ENCODE measurements around the gene NUP210.
A peak's percentile ranks its signal among the peaks of the same experiment; 100 is the strongest.

Gene NUP210

GRCh38 chr3:13348661-13349396, 71.3 kb downstream of the NUP210 start:
- no peak for DNase-seq (ENCODE audit: low read depth)

- DNase-seq (ENCODE audit: low read depth): no peak
Measured at GRCh38 chr3:13348100-13348499, 72.0 kb downstream of the NUP210 start.

- DNase-seq (ENCODE audit: low read depth): peak; percentile 4
Measured at GRCh38 chr3:13347390-13347950, 72.7 kb downstream of the NUP210 start.

GRCh38 chr3:13346481-13347389, 73.4 kb downstream of the NUP210 start:
- DNase-seq (ENCODE audit: low read depth): no peak

- no peak for DNase-seq (ENCODE audit: low read depth)
Measured at GRCh38 chr3:13345772-13346171, 74.3 kb downstream of the NUP210 start.

- no peak for DNase-seq (ENCODE audit: low read depth)
Measured at GRCh38 chr3:13345284-13345683, 74.8 kb downstream of the NUP210 start.

GRCh38 chr3:13344663-13345062, 75.5 kb downstream of the NUP210 start:
- DNase-seq (ENCODE audit: low read depth): no peak

- no peak for DNase-seq (ENCODE audit: low read depth)
Measured at GRCh38 chr3:13343601-13344000, 76.5 kb downstream of the NUP210 start.

- DNase-seq (ENCODE audit: low read depth): no peak
Measured at GRCh38 chr3:13341229-13341905, 78.8 kb downstream of the NUP210 start.

- no peak for DNase-seq (ENCODE audit: low read depth)
Measured at GRCh38 chr3:13339833-13340232, 80.3 kb downstream of the NUP210 start.

GRCh38 chr3:13338996-13339395, 81.1 kb downstream of the NUP210 start:
- no peak for DNase-seq (ENCODE audit: low read depth)

- DNase-seq (ENCODE audit: low read depth): no peak
Measured at GRCh38 chr3:13338231-13338630, 81.9 kb downstream of the NUP210 start.

- no peak for DNase-seq (ENCODE audit: low read depth)
Measured at GRCh38 chr3:13336592-13336991, 83.5 kb downstream of the NUP210 start.

GRCh38 chr3:13335503-13335902, 84.6 kb downstream of the NUP210 start:
- no peak for DNase-seq (ENCODE audit: low read depth)

- DNase-seq (ENCODE audit: low read depth): no peak
Measured at GRCh38 chr3:13335059-13335458, 85.1 kb downstream of the NUP210 start.

- no peak for DNase-seq (ENCODE audit: low read depth)
Measured at GRCh38 chr3:13333236-13333897, 86.8 kb downstream of the NUP210 start.

- DNase-seq (ENCODE audit: low read depth): no peak
Measured at GRCh38 chr3:13332740-13333139, 87.4 kb downstream of the NUP210 start.

- no peak for DNase-seq (ENCODE audit: low read depth)
Measured at GRCh38 chr3:13332158-13332557, 88.0 kb downstream of the NUP210 start.

- DNase-seq (ENCODE audit: low read depth): no peak
Measured at GRCh38 chr3:13329746-13330145, 90.4 kb downstream of the NUP210 start.

GRCh38 chr3:13325892-13326443, 94.2 kb downstream of the NUP210 start:
- no peak for DNase-seq (ENCODE audit: low read depth)

- DNase-seq (ENCODE audit: low read depth): no peak
Measured at GRCh38 chr3:13324835-13325501, 95.2 kb downstream of the NUP210 start.
